22Rv1 (cell line): Measurements from ENCODE around the gene DMD.

Experiments
- H3K27ac ChIP-seq: fragments of 450-650 bp; 2 replicates; pipeline ENCODE4 v1.5.1; 2017
- ZFX ChIP-seq: fragments of 450-650 bp; IDR thresholded peaks from 2 replicates; pipeline ENCODE4 v1.6.1; 2017; ENCODE audit warnings: antibody characterized with exemption, borderline replicate concordance
- TF ChIP-seq, protein P1 (sequence below): fragments of 450-650 bp; IDR thresholded peaks from 2 replicates; pipeline ENCODE4 v1.5.1; 2017; ENCODE audit warnings: mild to moderate bottlenecking

DMD gene

DNA sequence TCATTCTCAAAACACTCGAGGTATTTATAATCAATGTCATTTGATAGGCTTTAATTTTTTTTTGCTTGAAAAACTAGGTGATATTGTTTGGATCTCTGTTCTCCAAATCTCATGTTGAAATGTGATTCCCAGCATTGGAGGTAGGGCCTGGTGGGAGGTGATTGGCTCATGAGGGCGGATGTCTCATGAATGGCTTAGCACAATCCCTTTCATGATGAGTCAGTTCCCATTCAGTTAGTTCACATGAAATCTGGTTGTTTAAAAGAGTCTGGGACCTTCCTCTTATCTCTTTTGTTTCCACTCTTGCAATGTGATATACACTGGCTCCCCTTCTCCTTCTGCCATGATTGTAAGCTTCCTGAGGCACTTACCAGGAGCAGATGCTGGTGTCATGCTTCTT is 638.7 kb downstream of the DMD start:
- H3K27ac ChIP-seq = no peak overlapping the region
- TF ChIP-seq, protein P1, sequence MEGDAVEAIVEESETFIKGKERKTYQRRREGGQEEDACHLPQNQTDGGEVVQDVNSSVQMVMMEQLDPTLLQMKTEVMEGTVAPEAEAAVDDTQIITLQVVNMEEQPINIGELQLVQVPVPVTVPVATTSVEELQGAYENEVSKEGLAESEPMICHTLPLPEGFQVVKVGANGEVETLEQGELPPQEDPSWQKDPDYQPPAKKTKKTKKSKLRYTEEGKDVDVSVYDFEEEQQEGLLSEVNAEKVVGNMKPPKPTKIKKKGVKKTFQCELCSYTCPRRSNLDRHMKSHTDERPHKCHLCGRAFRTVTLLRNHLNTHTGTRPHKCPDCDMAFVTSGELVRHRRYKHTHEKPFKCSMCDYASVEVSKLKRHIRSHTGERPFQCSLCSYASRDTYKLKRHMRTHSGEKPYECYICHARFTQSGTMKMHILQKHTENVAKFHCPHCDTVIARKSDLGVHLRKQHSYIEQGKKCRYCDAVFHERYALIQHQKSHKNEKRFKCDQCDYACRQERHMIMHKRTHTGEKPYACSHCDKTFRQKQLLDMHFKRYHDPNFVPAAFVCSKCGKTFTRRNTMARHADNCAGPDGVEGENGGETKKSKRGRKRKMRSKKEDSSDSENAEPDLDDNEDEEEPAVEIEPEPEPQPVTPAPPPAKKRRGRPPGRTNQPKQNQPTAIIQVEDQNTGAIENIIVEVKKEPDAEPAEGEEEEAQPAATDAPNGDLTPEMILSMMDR = no peak

DNA sequence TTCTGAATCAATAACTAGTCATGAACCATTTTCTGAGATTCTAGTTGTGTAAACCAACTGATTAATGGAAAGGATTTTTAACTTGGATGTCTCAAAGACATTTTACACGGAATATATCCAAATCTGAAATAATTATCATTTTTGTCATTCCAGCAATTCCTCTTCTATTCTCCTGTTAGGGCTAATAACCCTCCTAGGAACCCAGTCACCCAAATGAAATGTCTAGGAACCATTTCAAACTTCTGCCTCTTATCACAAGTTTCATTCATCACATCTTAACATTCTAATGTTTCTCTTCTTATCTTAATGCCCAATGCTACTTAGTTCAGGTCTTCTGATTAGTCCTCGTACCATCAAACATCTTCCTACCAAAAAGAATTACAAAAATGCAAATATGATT is 639.8 kb downstream of the DMD start:
- no peak overlapping the region for H3K27ac ChIP-seq
- no peak for TF ChIP-seq ZFX
- TF ChIP-seq, protein P1 = no peak

DNA sequence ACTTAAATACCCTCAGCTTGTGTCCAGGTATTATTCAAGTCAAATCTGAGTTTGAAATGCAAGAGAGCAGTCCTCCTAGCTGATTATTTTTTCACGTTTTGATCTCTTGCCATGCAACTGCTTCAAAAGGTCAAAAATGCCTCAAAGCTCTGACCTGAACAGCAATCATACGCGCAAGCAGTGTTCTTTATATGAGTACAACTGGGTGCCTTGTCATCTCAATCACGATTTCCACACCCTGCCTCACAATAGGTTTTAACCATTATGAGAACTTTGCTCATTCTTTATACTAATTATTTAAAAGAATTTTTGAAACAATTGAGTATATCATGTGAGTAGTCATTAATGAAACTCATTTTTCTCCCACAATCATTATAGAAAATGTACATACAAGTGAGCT is 649.1 kb downstream of the DMD start:
- H3K27ac ChIP-seq = no peak overlapping the region
- TF ChIP-seq, protein P1 = no peak
- no peak for TF ChIP-seq ZFX

DNA sequence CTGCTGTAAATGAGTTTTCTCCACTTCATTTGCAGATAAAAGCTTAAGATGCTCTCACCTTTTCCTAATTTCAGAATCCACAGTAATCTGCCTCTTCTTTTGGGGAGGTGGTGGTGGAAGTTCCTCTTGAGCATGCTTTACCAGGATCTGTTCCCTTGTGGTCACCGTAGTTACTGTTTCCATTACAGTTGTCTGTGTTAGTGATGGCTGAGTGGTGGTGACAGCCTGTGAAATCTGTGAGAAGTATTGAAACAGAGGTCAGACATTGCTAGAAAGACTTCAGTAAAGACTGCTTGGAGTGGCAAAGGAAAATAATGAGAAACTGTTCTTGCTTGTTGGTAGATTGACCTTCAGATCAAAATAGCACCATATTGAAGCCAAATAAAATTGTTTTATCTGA is 666.2 kb downstream of the DMD start:
- no peak for TF ChIP-seq ZFX
- TF ChIP-seq, protein P1 = no peak
- no peak overlapping the region for H3K27ac ChIP-seq

DNA sequence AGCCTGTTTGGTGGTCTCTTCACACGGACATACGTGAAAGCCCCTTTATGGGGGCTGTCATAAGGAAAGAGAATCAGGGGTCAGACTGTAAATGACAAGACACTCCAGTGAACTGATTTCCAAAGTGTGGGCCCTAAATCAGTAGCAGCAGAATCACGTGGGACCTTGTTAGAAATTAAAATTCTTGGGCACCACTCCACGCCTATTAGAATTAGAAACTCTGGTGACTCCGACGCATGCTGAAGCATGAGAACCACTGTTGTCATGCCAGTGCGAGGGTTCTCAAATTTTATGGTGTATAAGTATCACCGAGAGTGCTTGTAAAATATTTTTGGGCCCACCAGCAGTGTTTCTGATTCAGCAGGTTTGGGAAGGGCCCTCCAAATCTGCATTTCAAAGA is 672.8 kb downstream of the DMD start:
- TF ChIP-seq ZFX = no peak
- TF ChIP-seq, protein P1 = no peak
- H3K27ac ChIP-seq = no peak overlapping the region

DNA sequence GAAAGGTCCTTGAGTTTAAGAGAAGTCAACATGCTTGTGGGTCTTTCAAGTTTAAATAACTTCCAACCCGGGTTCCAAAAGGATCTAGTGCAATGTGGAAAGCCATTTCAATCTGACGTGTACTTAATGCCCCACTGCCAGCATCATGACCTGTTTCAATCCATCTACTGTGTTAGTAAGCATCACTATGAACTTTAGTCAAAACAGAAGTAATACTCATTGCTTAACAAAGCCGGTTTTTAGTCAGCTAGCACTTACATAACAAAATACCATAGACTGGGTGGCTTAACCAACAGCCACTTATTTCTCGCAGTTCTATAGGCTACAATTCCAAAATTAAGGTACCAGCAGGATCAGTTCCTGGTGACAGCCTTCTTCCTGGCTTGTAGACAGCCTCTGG is 677.5 kb downstream of the DMD start:
- TF ChIP-seq, protein P1 = no peak
- TF ChIP-seq ZFX = no peak

DNA sequence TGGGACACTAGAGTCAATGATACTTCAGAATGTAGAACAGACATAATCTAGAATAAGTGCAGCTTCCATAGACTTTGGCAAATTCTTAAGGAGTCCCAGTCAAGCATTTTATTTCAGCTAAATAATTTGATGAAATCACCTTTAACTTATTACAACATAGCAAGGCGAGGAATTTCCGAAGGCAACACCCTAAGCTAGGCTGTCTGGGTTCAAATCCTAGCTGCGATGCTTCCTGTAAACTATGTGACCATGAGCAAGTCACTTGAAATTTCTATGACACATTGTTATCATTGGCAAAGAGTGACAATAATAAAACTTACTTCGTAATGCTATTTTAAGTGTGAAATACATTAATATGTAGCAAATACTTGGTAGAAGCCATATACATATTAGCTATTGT is 679.1 kb downstream of the DMD start:
- TF ChIP-seq, protein P1 = no peak
- no peak for TF ChIP-seq ZFX
- no peak overlapping the region for H3K27ac ChIP-seq

More for the DNA sequence above, 677.5 kb downstream of the DMD start:
- H3K27ac ChIP-seq = no peak overlapping the region
